Prostate gland (tissue), 2 donors: Measurements from ENCODE around the gene DDX6.

Experiments
- CTCF ChIP-seq, 4 experiments: fragments of 200-600 bp in 2 of 4; fragments of 450-650 bp in 2 of 4; sonication (generic) in 2 of 4; IDR thresholded peaks; 1 replicate in 3 of 4; 2 replicates in 1 of 4; pipeline ENCODE4 v1.5.1; 2016 to 2019; ENCODE audit warnings: antibody characterized with exemption in 4 of 4, mild to moderate bottlenecking in 2 of 4, moderate library complexity in 2 of 4
- POLR2A ChIP-seq: fragments of 450-650 bp; IDR thresholded peaks from one replicate; pipeline ENCODE4 v1.6.1; 2016; ENCODE audit warnings: antibody characterized with exemption, mild to moderate bottlenecking
- POLR2AphosphoS5 ChIP-seq: sonication (generic); formaldehyde crosslinking; IDR thresholded peaks from one replicate; pipeline ENCODE4 v1.6.1; 2017; ENCODE audit warnings: antibody characterized with exemption

DNA sequence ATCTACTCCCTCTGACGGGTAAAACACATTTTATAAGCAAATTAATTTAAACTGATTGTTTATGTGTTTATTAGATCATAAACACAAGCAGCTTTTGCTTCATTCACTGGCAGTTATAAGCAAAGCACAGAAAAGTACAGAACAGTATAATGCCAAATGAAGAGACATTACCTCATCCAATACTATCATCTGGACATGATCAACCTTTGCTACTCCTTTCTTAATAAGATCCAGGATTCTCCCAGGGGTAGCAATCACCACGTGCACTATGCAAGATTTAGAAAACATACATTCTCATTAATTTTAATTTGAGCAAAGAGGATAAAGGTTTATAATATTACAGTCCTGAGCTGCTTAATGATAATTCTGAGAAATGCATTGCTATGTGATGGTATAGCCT, 27.9 kb downstream of the DDX6 start:
- TF ChIP-seq CTCF (IDR thresholded peaks at IDR 0.05) = no peak
- no peak for TF ChIP-seq POLR2AphosphoS5
- no peak for TF ChIP-seq POLR2A
